GM23248 (cell line): ENCODE measurements around the gene SACS.

ENCODE experiments used
- EZH2 ChIP-seq: fragments of 200-600 bp; sonication (generic); IDR thresholded peaks from 2 replicates; pipeline ENCODE4 v1.6.1; 2018; ENCODE audit warnings: antibody characterized with exemption, mild to moderate bottlenecking; ENCODE audit not compliant: insufficient read depth, poor library complexity, severe bottlenecking
- EZH2phosphoT487 ChIP-seq: fragments of 200-600 bp; sonication (generic); IDR thresholded peaks from 2 replicates; pipeline ENCODE4 v1.6.1; 2018; ENCODE audit warnings: antibody characterized with exemption, moderate library complexity, mild to moderate bottlenecking, low read depth; ENCODE audit not compliant: insufficient read depth

GRCh38 chr13:23469951-23470421 lies 36.5 kb upstream of the SACS start:
- TF ChIP-seq EZH2phosphoT487 (no peak), EZH2 (no peak)
